Measurements from ENCODE around the gene ZEB2. TPM values are rescaled to one million over a fixed set of nuclear protein-coding genes. Genes with fewer than 3 reads are reported as not detected.

The ZEB2 gene
- total and polyA plus RNA-seq, 10 of the 15 experiments (the other 5 are each of a cell fraction or from before 2014, with no cell fraction given) = 0.14 to 3.2 (median 0.84) TPM

GRCh38 chr2:144370937-144371584 is 148.9 kb downstream of the ZEB2 start:
- Histone ChIP-seq H4K20me1 (ENCODE audit: control insufficient read depth, insufficient read depth) (no peaks in the 10 kb centered on the region), H3K4me1 (ENCODE audit: control insufficient read depth, insufficient read depth, low read length) (peaks cover 5% of the 10 kb centered on the region), H3K27me3 (replicated peaks in 1 of 2; ENCODE audit: control insufficient read depth in 2 of 2, insufficient read depth in 2 of 2, low read length in 1 of 2) (no peaks in the 10 kb centered on the region), H3K9me3 (replicated peaks; ENCODE audit: control insufficient read depth, insufficient read depth, low read length) (no peaks in the 10 kb centered on the region), H2AFZ (ENCODE audit: control insufficient read depth, low read depth, low read length) (no peak overlapping the region), H3K27ac (ENCODE audit: control insufficient read depth, insufficient read depth) (no peak overlapping the region), H3K79me2 (ENCODE audit: control insufficient read depth, insufficient read depth, low read length) (no peaks in the 10 kb centered on the region), H3K36me3 (ENCODE audit: control insufficient read depth in 2 of 2, insufficient read depth in 2 of 2, low read length in 1 of 2) (no peaks in the 10 kb centered on the region), H3K4me2 (ENCODE audit: control insufficient read depth, insufficient read depth) (no peak overlapping the region), H3K4me3 (no peak overlapping the region), H3K9ac (ENCODE audit: control insufficient read depth, insufficient read depth, low read length) (no peak overlapping the region)
- peak; percentile 34 for ATAC-seq
- ChIA-PET CTCF (interaction anchor here (1.2 kb wide), 1 partner anchor 156 kb away, joined by 3 read pairs; no protein-coding TSS in a partner anchor), SMC1A (ENCODE audit: uncharacterized antibody, unreplicated experiment) (interaction anchor here (0.7 to 3.8 kb wide), 11 partner anchors 9 to 423 kb away, joined by 3 to 17 read pairs (median 3); no protein-coding TSS in a partner anchor), POLR2A (interaction anchor here (1.2 kb wide), 1 partner anchor 11 kb away, joined by 3 read pairs; no protein-coding TSS in a partner anchor), RAD21 (ENCODE audit: unreplicated experiment) (interaction anchor here (0.9 to 7.7 kb wide), 4 partner anchors 12 to 60 kb away, joined by 3 to 35 read pairs (median 4); no protein-coding TSS in a partner anchor)
- WGBS (ENCODE audit: insufficient coverage, insufficient replicate concordance, low lambda C conversion rate, missing lambda C conversion rate) = 76% methylated on average over 4 of the region's 4 CpGs
- no peak for DNase-seq (ENCODE audit: low read depth, low spot score)
- intact Hi-C loops (cut with micrococcal nuclease; ENCODE audit: unreplicated experiment) = no loop called here
- no peak for FAIRE-seq
- BruUV-seq (replicated peaks) = no TSS peak
- TF ChIP-seq PRDM15 (CRISPR knock-in tag; IDR thresholded peaks at IDR 0.05) (no peak), RUNX3 (IDR thresholded peaks at IDR 0.05; ENCODE audit: low read length) (peak; percentile 46; the same call in 1 of the 2 replicates), NFYA (IDR thresholded peaks at IDR 0.05; ENCODE audit: borderline replicate concordance, low read depth, low read length) (no peak), KAT2A (conservative IDR thresholded peaks at IDR 0.05; ENCODE audit: control insufficient read depth, low read depth, low read length) (no peak), ZBTB40 (IDR thresholded peaks at IDR 0.05; ENCODE audit: borderline replicate concordance) (peak; percentile 79), USF1 (IDR thresholded peaks at IDR 0.05; ENCODE audit: borderline replicate concordance, extremely low read length, insufficient read depth, low read depth, low read length) (no peak), NR2F1 (conservative IDR thresholded peaks at IDR 0.05) (peak; percentile 62), NR2C1 (IDR thresholded peaks at IDR 0.05) (peak; percentile 57)
- in situ Hi-C loops (cut with MboI) = no loop called here

All from GM12878 (cell line).